Heart left ventricle (tissue), 16 donors: ENCODE results near the gene KPNB1. TPM values are rescaled to one million over a fixed set of nuclear protein-coding genes. Genes with fewer than 3 reads are reported as not detected.
A peak's percentile ranks its signal among the peaks of the same experiment; 100 is the strongest.

Experiments used
- ATAC-seq, 4 donors: fragments of 200-7000 bp; cut with Tn5 transposase; one replicate each; pipeline ENCODE4 v1.9.1; 2020 to 2022; ENCODE audit warnings: moderate library complexity in 4 of 4, mild to moderate bottlenecking in 3 of 4, moderate number of reproducible peaks in 1 of 4
- DNase-seq, 5 donors: peaks; one replicate each; pipeline ENCODE4 v3.0.0-alpha.2; 2020
- H3K27ac ChIP-seq, 12 donors: fragments of 200-600 bp; sonication (generic) in 4 of 12; one replicate each; pipeline versions ENCODE4 v1.5.0 to v1.8.0; 2016 to 2022; ENCODE audit warnings: mild to moderate bottlenecking in 2 of 12
- H3K27me3 ChIP-seq, 9 donors: fragments of 200-600 bp; sonication (generic) in 2 of 9; one replicate each; pipeline versions ENCODE4 v1.5.1 to v1.8.0; 2016 to 2022; ENCODE audit warnings: mild to moderate bottlenecking in 3 of 9
- H3K36me3 ChIP-seq, 9 donors: fragments of 200-600 bp; sonication (generic) in 2 of 9; one replicate each; pipeline versions ENCODE4 v1.5.0 to v1.8.0; 2018 to 2022; ENCODE audit warnings: mild to moderate bottlenecking in 2 of 9
- H3K4me1 ChIP-seq, 12 donors: fragments of 200-600 bp; sonication (generic) in 4 of 12; one replicate each; pipeline versions ENCODE4 v1.5.0 to v1.8.0; 2016 to 2022; ENCODE audit warnings: mild to moderate bottlenecking in 3 of 12
- H3K4me3 ChIP-seq, 12 donors: fragments of 200-600 bp; sonication (generic) in 4 of 12; one replicate each; pipeline versions ENCODE4 v1.5.0 to v1.8.0; 2017 to 2022; ENCODE audit warnings: mild to moderate bottlenecking in 9 of 12, moderate library complexity in 4 of 12
- H3K9me3 ChIP-seq, 12 donors: fragments of 200-600 bp; sonication (generic) in 4 of 12; one replicate each; pipeline versions ENCODE4 v1.5.0 to v1.8.0; 2016 to 2022; ENCODE audit warnings: mild to moderate bottlenecking in 1 of 12
- POLR2A ChIP-seq, 2 donors: fragments of 450-650 bp; IDR thresholded peaks; one replicate each; pipeline ENCODE4 v1.6.1; 2017; ENCODE audit warnings: antibody characterized with exemption in 2 of 2, mild to moderate bottlenecking in 2 of 2, moderate library complexity in 2 of 2
- WGBS, 4 donors: extraction: QIAGEN DNeasy Blood & Tissue Kit in 2 of 4; methylation state at CpG; one replicate each; pipeline versions ENCODE4 v1.1.5 to v1.1.7; 2013 to 2018; 5-methylcytosine and 5-hydroxymethylcytosine counted together
- intact Hi-C, 10 donors: fragments of 100-400 bp; cut with DNase I; formaldehyde crosslinking; loops; one replicate each; pipeline versions ENCODE4 v1.11.1 to v1.14.2; 2022
- polyA plus RNA-seq, 2 donors: library from polyadenylated mRNA; stranded (reverse); fragments of 200-250 nt; gene quantifications; one replicate each; pipeline ENCODE4 v1.2.3, GENCODE V29; 2013
- total RNA-seq, 9 donors: library from RNA; depleted of rRNA in 2 of 9; stranded (reverse); fragments of >200 nt in 2 of 9; fragmentation: NEBNext Ultra II Directional in 3 of 9; extraction: Animal tissue kit (Norgen Biotek cat#: 25700) in 3 of 9; gene quantifications; one replicate each; pipeline versions ENCODE4 v1.1.0 to v1.2.4, GENCODE V29; 2016 to 2023
- TF ChIP-seq, protein P1 (sequence below), 12 donors: fragments of 200-600 bp; sonication (generic) in 4 of 12; IDR thresholded peaks; one replicate each; pipeline versions ENCODE4 v1.5.0 to v1.8.0; 2018 to 2022; ENCODE audit warnings: antibody characterized with exemption in 12 of 12, mild to moderate bottlenecking in 5 of 12
- donor health status: ischemic (EF 13 %, LVEDD 7.1; RV severe dilation, severe dysfunction).
- donor health status: healthy with polysubstance abuse.
- donor health status: DM: no; HTN: yes; CAD: no.
- donor health status: DM: no; HTN: no; CAD: no.
- donor health status: ischemic (EF 25% LVEDD 6.9; RV normal size, moderate dysfunction).
- donor health status: ischemic (EF 25% LVEDD 5.7; RV mildly dilated, moderate dysfunction).
- donor health status: healthy.
- donor health status: DM: yes; HTN: yes; CAD: no.
- donor health status: ischemic (EF 35%, LVEDD 5.7; RV mildly dilated, moderate dysfunction).
- donor health status: nonischemic (EF 11% LVEDD 7.7; RV severe dilation, severe dysfunction).
- donor health status: DM: yes; HTN: yes; CAD: no.
- donor health status: PGD.
- donor health status: ischemic (EF 29% LVEDD 5.4; RV normal size, mild dysfunction).
- donor health status: nonischemic (EF 23%, LVEDD 6.1; RV moderate dilation, normal function).

KPNB1 gene
- total and polyA plus RNA-seq, 11 donors = 30.7 to 236 (median 174) TPM

GRCh38 chr17:47733674-47734410 lies 84.1 kb downstream of the KPNB1 start:
- intact Hi-C loops = loop anchor here in 1 of 10 donors (10.0 kb wide), 1 partner anchor 69 kb away; no protein-coding TSS in a partner anchor
- TF ChIP-seq, protein P1, sequence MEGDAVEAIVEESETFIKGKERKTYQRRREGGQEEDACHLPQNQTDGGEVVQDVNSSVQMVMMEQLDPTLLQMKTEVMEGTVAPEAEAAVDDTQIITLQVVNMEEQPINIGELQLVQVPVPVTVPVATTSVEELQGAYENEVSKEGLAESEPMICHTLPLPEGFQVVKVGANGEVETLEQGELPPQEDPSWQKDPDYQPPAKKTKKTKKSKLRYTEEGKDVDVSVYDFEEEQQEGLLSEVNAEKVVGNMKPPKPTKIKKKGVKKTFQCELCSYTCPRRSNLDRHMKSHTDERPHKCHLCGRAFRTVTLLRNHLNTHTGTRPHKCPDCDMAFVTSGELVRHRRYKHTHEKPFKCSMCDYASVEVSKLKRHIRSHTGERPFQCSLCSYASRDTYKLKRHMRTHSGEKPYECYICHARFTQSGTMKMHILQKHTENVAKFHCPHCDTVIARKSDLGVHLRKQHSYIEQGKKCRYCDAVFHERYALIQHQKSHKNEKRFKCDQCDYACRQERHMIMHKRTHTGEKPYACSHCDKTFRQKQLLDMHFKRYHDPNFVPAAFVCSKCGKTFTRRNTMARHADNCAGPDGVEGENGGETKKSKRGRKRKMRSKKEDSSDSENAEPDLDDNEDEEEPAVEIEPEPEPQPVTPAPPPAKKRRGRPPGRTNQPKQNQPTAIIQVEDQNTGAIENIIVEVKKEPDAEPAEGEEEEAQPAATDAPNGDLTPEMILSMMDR (IDR thresholded peaks at IDR 0.05) = no peak
- TF ChIP-seq POLR2A (IDR thresholded peaks at IDR 0.05) = no peak
- Histone ChIP-seq H3K27me3 (peaks cover 12 to 65% (median 40%) of the 10 kb centered on the region in 9 donors), H3K4me3 (peak overlapping the region; percentile 23 to 62 (median 48)), H3K36me3 (no peaks in the 10 kb centered on the region), H3K4me1 (peaks cover 0 to 19% (median 8%) of the 10 kb centered on the region in 12 donors), H3K9me3 (no peaks in the 10 kb centered on the region), H3K27ac (peak overlapping the region in 1 of 12 donors; percentile 71)
- DNase-seq (no peak), ATAC-seq (peak in 1 of 4 donors; percentile 30)
- WGBS, 4 donors = 9 to 19% (median 9%) methylated on average over 31 to 60 of the region's 60 CpGs

DNA sequence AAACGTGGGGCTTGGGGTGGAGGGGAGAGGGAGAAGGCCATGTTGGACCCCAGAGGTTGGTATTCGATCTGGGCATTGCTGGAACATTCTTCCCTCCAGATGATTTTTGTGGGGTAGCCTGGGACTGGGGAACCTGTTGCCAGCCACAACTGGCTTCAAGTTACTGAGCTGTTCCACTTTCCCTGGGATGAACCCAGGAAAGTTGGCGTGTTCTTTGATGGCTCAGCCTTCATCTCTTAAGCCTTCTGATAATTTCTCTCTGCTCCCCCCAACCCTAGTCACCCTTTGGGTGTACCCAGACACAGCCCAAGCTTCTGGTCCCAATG lies 85.4 kb downstream of the KPNB1 start:
- no peak for DNase-seq
- H3K27ac ChIP-seq = peak overlapping the region in 1 of 12 donors; percentile 70
- H3K9me3 ChIP-seq = no peaks in the 10 kb centered on the region
- peaks cover 0 to 19% (median 8%) of the 10 kb centered on the region in 12 donors for H3K4me1 ChIP-seq
- no peak for ATAC-seq
- intact Hi-C loops = loop anchor here in 1 of 10 donors (10.0 kb wide), 1 partner anchor 70 kb away; no protein-coding TSS in a partner anchor
- no peak for TF ChIP-seq POLR2A (IDR thresholded peaks at IDR 0.05)
- TF ChIP-seq, protein P1 (IDR thresholded peaks at IDR 0.05) = no peak
- H3K4me3 ChIP-seq = peak overlapping the region in 1 of 12 donors; percentile 52
- no peaks in the 10 kb centered on the region for H3K36me3 ChIP-seq
- WGBS, 4 donors = 72 to 88% (median 82%) methylated on average over 3 of the region's 3 CpGs
- H3K27me3 ChIP-seq = peaks cover 12 to 54% (median 40%) of the 10 kb centered on the region in 9 donors

Other genes with a start within 250 kb of the KPNB1 start
- 10 to 100 TPM; 56.3 to 98.2 (median 81.3) TPM for gene NPEPPS, start 118.8 kb upstream of the KPNB1 start, total RNA-seq
- gene NPEPPS, start 118.8 kb upstream of the KPNB1 start, polyA plus RNA-seq = 10 to 100 TPM; 23.7 to 45.7 TPM
- 10 to 100 TPM; 11.3 to 24.8 (median 12.0) TPM for gene TBKBP1, start 44.2 kb downstream of the KPNB1 start, total RNA-seq
- gene TBKBP1, start 44.2 kb downstream of the KPNB1 start, polyA plus RNA-seq = 10 to 100 TPM; 14.8 to 23.8 TPM
- gene TBX21, start 83.3 kb downstream of the KPNB1 start, total RNA-seq = 1 to 10 TPM in 1 of 9 donors, under 1 TPM in 6, not detected in 2; 0.09 to 3.2 (median 0.28) TPM
- gene TBX21, start 83.3 kb downstream of the KPNB1 start, polyA plus RNA-seq = under 1 TPM; 0.07 to 0.15 TPM
- gene OSBPL7, start 171.9 kb downstream of the KPNB1 start, total RNA-seq = 1 to 10 TPM; 1.5 to 7.4 (median 5.8) TPM
- gene OSBPL7, start 171.9 kb downstream of the KPNB1 start, polyA plus RNA-seq = 1 to 10 TPM; 3.0 to 5.2 TPM
- gene MRPL10, start 181.6 kb downstream of the KPNB1 start, total RNA-seq = 10 to 100 TPM; 45.8 to 79.2 (median 63.2) TPM
- 10 to 100 TPM; 43.8 to 64.5 TPM for gene MRPL10, start 181.6 kb downstream of the KPNB1 start, polyA plus RNA-seq
- under 1 TPM in 7 of 9 donors, not detected in 2; 0.22 to 0.44 (median 0.35) TPM for gene LRRC46, start 181.8 kb downstream of the KPNB1 start, total RNA-seq
- under 1 TPM; 0.17 to 0.23 TPM for gene LRRC46, start 181.8 kb downstream of the KPNB1 start, polyA plus RNA-seq
- 10 to 100 TPM; 29.4 to 42.9 (median 33.9) TPM for gene SCRN2, start 191.4 kb downstream of the KPNB1 start, total RNA-seq
- gene SCRN2, start 191.4 kb downstream of the KPNB1 start, polyA plus RNA-seq = 10 to 100 TPM; 17.5 to 58.5 TPM
- gene SP6, start 201.2 kb downstream of the KPNB1 start, total RNA-seq = under 1 TPM in 7 of 9 donors, not detected in 2; 0.12 to 0.88 (median 0.32) TPM
- 1 to 10 TPM in 1 of 2 donors, under 1 TPM in 1; 0.19 to 2.5 TPM for gene SP6, start 201.2 kb downstream of the KPNB1 start, polyA plus RNA-seq
- gene SP2, start 246.3 kb downstream of the KPNB1 start, total RNA-seq = 10 to 100 TPM; 11.1 to 21.2 (median 16.7) TPM
- 10 to 100 TPM in 1 of 2 donors, 1 to 10 TPM in 1; 4.1 to 15.8 TPM for gene SP2, start 246.3 kb downstream of the KPNB1 start, polyA plus RNA-seq